Measurements from ENCODE around the gene ZNF184. TPM values are rescaled to one million over a fixed set of nuclear protein-coding genes. Genes with fewer than 3 reads are reported as not detected.

The ZNF184 gene
- total and polyA plus RNA-seq, 2 of the 4 experiments (the other 2 are of a cell fraction), result 2.8 to 8.1 TPM

- H3K4ac ChIP-seq (ENCODE audit: low read depth, low read length), result no peak overlapping the region
- H3K4me2 ChIP-seq (ENCODE audit: low read depth, low read length), result no peak overlapping the region
- ChIA-PET CTCF (no interaction called here), POLR2A (ENCODE audit: unreplicated experiment) (no interaction called here)
- BruUV-seq (replicated peaks), result no TSS peak
- no peaks in the 10 kb centered on the region for H3K9me1 ChIP-seq (ENCODE audit: insufficient read depth, low read length)
- no peak overlapping the region for H2BK120ac ChIP-seq (ENCODE audit: low read depth, low read length)
- H3K79me1 ChIP-seq (ENCODE audit: low read depth in 1 of 2, low read length in 2 of 2), result peaks cover 5 to 8% of the 10 kb centered on the region in 2 experiments; a peak in 3 of 4 replicates
- no peak overlapping the region for H3K9ac ChIP-seq (ENCODE audit: low read depth, low read length)
- no peak overlapping the region for H4K91ac ChIP-seq (ENCODE audit: insufficient read depth, low read depth, low read length)
- no peak overlapping the region for H2BK20ac ChIP-seq (ENCODE audit: low read depth, low read length)
- WGBS, 2 experiments (ENCODE audit: extremely low coverage in 2 of 2, insufficient read length in 1 of 2), result no CpG with 5 or more reads among the region's 1 CpG
- dilution Hi-C loops (cut with HindIII; ENCODE audit: low sequenced_read_pairs, unreplicated experiment), result no loop called here
- H3K27me3 ChIP-seq (ENCODE audit: control insufficient read depth, insufficient read depth, low read length), result no peaks in the 10 kb centered on the region
- no peaks in the 10 kb centered on the region for H4K20me1 ChIP-seq (ENCODE audit: insufficient read depth, low read length)
- H3K18ac ChIP-seq (ENCODE audit: low read depth, low read length), result no peak overlapping the region
- H2AFZ ChIP-seq (replicated peaks; ENCODE audit: low read length, poor library complexity), result no peak overlapping the region
- H3K9me3 ChIP-seq (ENCODE audit: control insufficient read depth, insufficient read depth, low read length), result no peaks in the 10 kb centered on the region
- no peak overlapping the region for H2BK15ac ChIP-seq (ENCODE audit: low read depth, low read length)
- no peak overlapping the region for H3K56ac ChIP-seq (ENCODE audit: extremely low read depth, insufficient read depth, low read length)
- H3K23ac ChIP-seq (ENCODE audit: low read depth, low read length), result no peak overlapping the region
- no peak overlapping the region for H3K27ac ChIP-seq (ENCODE audit: insufficient read depth, low read length)
- H3K36me3 ChIP-seq (ENCODE audit: control insufficient read depth, insufficient read depth, low read length), result no peaks in the 10 kb centered on the region
- H3K4me1 ChIP-seq (ENCODE audit: control insufficient read depth, insufficient read depth, low read length), result no peaks in the 10 kb centered on the region
- no peak overlapping the region for H4K8ac ChIP-seq (ENCODE audit: low read depth in 2 of 2, low read length in 2 of 2)
- intact Hi-C loops (cut with micrococcal nuclease), result loop anchor here (5.0 to 10.0 kb wide), 6 partner anchors 209 to 1469 kb away; no protein-coding TSS in a partner anchor
- H2AK9ac ChIP-seq (replicated peaks; ENCODE audit: low read depth, low read length, poor library complexity), result no peak overlapping the region
- no peak overlapping the region for H3K14ac ChIP-seq (replicated peaks; ENCODE audit: low read depth, low read length)
- H4K5ac ChIP-seq (ENCODE audit: low read depth, low read length), result no peak overlapping the region
- H2BK5ac ChIP-seq (ENCODE audit: low read depth, low read length, poor library complexity, severe bottlenecking), result no peak overlapping the region
- in situ Hi-C loops (cut with MboI; ENCODE audit: low sequenced_read_pairs), result loop anchor here (10.0 to 25.0 kb wide), 3 partner anchors 311 to 1139 kb away; a partner anchor contains a TSS
- H2AK5ac ChIP-seq (ENCODE audit: low read depth, low read length), result no peak overlapping the region
- ATAC-seq (ENCODE audit: low read depth) (no peak), DNase-seq (no peak)
- TF ChIP-seq CHD1 (IDR thresholded peaks at IDR 0.05; ENCODE audit: low read depth, low read length) (no peak), SMC3 (IDR thresholded peaks at IDR 0.05; ENCODE audit: low read depth, low read length) (no peak), MAFK (IDR thresholded peaks at IDR 0.05; ENCODE audit: low read depth, low read length) (0 out of 2 replicates have a peak, but pooled peaks have one; percentile 4)
- H3K4me3 ChIP-seq (ENCODE audit: insufficient read depth, low read depth, low read length), result no peak overlapping the region
Observed at GRCh38 chr6:27476090-27476489, 3.2 kb upstream of the ZNF184 start.

Measured in IMR-90 (cell line).